GM21717 (cell line): Measurements from ENCODE around the gene FGFBP1.
"Not testable (repeated sequence)": the region's sequence is repeated elsewhere in the genome, so short reads cannot be mapped to it uniquely, and the experiment has no call there.

Experiments used
- ATAC-seq: cut with Tn5 transposase; IDR thresholded peaks from one replicate; pipeline ENCODE4 v1.9.1; 2021; ENCODE audit warnings: mild to moderate bottlenecking, moderate library complexity; ENCODE audit not compliant: unreplicated experiment

The FGFBP1 gene

GRCh38 chr4:15947684-15948083 lies 9.1 kb upstream of the FGFBP1 start:
- no peak for ATAC-seq

DNA sequence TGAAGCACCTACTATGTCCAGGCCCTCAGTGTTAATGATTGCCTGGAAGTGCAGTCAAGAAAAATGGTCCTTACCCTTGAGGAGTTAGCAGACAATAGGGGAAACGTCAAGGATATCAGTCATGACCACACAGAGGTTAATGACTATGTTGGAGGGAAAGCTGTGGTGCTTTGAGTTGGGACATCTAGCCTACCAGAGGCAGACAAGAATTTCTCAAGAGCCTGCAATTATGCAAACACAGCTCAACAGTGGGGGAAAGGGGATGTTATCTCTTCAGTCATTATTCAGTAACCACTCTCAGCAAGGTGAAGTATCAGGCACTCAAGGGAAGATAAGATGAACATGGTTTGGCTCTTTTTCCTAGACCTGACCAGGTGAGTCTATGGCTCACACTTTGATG lies 7.0 kb upstream of the FGFBP1 start:
- ATAC-seq: no peak

- no peak for ATAC-seq
These were observed 6.4 kb upstream of the FGFBP1 start for GRCh38 chr4:15944895-15945294.

- ATAC-seq: no peak
These were observed 3.7 kb upstream of the FGFBP1 start for GRCh38 chr4:15942283-15942682.

DNA sequence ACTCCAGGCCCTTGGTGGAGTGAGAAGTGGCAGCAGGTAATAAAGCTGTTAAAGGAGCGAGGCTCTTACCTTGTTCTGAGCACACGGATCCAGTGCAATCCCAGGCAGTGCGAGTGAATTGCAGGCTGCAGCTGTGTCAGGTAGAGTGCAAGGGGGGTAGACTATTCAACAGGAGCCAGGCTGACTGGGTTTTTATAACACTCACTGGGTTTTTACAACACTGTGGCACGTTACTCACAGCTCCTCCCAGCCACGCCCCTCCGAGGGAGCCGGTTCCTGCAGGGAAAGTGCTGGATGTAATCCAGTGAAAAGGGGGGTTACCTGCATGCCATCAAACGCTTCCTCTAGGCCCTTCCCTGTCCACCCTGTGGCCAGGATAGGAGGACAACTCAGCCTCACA lies 358 bp downstream of the FGFBP1 start:
- ATAC-seq: no peak

DNA sequence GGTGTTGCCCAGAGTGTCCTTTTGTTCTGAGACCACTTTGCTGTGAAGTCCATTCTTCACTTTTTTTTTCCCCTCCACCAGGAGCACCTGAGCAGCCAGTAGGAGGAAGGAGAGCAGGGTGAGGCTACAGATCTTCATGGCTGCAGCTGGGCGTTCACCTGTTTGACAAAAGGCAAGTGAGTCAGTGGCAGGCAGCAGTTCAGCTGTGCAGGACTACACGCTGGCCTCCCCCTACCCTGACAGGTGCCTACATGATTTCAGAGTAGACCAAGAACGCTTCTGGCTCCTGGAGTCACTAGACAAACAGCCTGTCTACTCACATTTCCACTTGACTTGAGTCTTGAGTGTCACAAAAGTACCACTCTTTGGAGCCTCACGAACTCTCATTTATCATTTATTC lies 2.0 kb downstream of the FGFBP1 start:
- ATAC-seq: no peak

DNA sequence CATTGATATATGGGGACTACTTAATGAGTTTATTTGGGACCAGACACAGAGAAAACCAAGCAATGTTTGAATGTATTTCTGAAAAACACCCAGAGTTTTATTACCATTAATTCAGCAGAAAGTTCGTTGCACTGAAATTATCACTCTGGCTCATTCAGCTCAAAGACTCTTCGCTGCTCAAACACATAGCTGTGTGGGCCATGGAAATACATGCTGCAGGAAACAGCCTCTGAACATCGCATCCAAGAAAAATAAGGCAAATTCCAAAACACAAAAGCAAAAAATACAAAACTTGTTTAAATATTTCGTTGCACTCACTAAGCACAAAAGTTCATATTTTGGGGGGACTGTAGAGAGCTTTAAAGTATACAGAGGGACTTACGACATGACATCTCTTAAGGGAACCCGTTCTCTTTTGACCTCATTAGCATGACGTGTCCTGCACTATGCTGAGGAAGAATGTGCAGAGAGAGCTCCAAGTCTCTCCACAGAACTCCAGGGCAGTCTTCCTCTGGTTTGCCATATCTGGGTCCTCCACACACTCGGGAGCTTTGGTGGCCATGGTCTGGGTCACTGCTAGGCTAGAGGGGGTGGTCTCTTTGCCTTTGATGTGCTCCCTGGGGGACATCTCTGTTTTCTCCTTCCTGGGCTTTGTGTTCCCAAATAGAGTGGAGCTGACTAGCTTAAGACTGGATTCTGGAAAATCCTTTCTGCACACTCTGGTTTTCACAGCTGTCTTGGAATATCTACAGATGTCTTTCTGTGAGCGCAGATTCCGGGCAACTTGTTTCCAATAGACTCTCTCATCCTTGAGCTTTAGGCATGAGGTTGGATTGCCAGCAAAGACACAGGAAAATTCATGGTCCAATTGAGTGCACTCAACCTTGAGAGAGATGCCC lies 2.8 kb downstream of the FGFBP1 start:
- no peak for ATAC-seq

DNA sequence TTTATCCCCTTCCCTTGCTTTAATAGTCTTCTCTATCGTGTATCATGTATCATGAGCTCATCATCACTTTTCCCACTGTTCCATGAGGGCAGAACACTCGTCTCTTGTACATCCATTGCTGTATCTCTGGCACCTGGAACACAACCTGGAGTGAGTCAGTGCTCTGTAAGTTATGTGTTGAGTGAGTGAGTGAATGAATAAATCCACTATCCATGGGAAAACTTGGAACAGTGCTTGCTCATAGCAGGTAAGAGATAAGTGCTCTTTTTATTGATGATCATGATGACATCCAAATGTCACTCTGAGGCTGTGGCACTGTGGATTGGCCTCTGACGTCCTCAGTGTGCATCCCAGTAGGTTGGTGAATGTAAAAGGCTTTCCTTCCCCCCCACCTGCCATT lies 4.3 kb downstream of the FGFBP1 start:
- no peak for ATAC-seq

GRCh38 chr4:15931451-15932210 lies 6.9 kb downstream of the FGFBP1 start:
- no peak for ATAC-seq

DNA sequence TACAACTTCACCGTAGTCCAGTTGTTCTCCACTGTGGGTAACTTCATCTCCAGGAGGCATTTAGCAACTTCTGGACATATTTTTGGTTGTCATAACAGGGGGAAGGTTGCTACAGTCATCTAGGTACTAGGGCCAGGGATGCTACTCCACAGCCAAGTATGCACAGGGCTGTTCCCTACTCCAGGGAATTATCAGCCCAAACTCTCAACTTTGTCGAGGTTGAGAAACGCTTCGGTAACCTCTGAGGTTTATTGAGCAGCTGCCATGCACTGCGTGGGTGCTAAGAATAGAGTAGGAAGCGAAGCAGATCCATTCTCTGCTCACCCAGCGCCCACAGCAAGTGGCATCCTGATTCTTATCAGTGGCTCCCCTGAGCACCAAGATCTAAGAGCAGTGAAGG lies 8.2 kb downstream of the FGFBP1 start:
- no peak for ATAC-seq

GRCh38 chr4:15929540-15929939 lies 9.0 kb downstream of the FGFBP1 start:
- ATAC-seq: no peak

DNA sequence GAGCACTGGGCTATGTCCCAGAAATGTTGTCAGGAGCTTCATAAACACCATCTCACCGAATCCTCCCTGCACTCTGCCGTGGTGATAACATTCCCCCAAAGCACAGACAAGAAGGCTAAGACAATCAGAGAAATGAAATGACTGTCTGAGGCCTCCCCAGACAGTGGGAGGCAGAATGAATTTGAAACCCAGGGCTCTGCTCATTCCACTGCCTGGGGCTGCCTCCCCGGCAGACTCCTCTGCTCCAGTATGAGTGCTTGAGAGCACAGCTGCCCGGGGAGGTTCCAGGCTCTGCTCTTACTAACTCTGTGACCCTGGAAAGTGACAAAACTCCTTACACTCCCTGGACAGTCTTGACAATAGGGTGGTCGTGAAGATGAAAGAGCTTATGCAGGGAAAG lies 9.7 kb downstream of the FGFBP1 start:
- ATAC-seq: no peak

GRCh38 chr4:15926486-15926885 lies 12.1 kb downstream of the FGFBP1 start:
- ATAC-seq: no peak

GRCh38 chr4:15925830-15926229 lies 12.7 kb downstream of the FGFBP1 start:
- ATAC-seq: no peak

DNA sequence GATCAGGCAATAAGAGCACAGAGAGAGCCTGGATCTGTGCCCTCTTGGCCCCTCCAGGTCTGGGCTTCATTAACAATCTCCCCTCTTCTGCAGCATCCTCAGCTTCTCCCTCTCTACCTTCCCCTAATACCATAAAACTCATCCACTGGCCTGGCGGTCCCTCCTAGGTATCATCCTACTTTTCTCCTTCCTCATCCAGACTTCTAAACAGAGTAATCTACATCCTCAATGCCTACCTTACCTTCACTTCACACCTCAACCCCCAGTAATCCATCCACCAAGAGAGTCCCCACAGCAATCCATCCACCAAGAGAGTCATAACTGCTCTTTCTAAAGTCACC lies 17.0 kb downstream of the FGFBP1 start:
- ATAC-seq: no peak

GRCh38 chr4:15920723-15921591 lies 17.6 kb downstream of the FGFBP1 start:
- ATAC-seq: no peak

- ATAC-seq: no peak
These were observed 19.9 kb downstream of the FGFBP1 start for GRCh38 chr4:15918484-15919129.

DNA sequence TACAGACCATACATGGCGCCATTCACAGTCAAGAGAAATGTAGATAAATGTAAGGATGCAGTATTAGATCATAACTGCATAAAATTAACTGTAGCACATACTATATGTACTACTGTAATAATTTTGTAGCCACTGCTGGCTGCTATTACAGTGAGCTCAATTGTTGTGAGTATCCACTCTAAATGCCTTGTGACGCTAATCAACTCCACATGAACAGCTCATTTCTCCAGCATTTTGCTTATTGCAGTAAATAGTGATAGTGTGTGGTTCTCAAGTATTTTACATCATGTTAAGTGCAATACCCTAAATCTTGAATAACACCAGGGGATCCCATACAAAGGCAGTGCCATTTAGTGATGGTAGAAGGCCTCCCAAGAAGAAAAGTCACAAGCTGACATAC lies 21.2 kb downstream of the FGFBP1 start:
- no peak for ATAC-seq

- not testable (repeated sequence) for ATAC-seq
These were observed 22.2 kb downstream of the FGFBP1 start for GRCh38 chr4:15916358-15916757.

DNA sequence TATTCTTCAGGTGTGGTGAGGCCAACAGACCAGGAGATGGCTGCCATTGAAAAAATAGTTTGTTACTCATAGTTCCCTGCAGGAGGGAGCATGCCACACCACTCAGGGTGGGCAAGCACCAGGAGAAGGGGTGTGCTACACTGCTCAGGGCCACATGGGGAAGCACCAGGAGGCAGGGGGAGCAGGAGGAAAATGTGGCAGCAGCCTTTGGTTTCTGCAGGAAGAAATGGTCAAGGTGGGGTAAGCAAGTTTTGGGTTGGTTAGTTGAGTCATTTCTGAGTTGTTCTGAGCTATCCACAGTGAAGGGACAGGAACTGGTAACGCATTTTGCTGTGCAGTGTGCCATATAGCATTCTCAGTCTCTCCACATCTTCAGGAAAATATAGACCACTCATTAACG lies 23.8 kb downstream of the FGFBP1 start:
- ATAC-seq: no peak

DNA sequence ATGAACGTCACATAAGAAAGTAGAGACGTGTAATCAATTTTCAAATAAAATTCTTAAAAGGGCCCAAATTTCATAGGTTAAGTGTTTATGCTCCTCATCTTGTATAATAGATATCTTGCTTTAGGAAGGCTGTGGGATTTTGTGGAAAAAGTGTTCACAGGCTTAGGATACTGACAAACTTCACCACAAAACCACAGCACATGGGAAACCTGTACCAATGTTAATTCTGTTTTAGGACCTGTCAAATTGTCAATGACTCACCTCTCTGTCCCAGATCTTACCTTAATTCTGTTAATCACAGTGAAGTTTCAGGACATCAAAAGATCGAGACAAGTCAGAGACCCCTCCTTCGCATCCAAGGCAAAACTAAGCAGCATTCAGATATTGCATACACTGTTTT lies 24.2 kb downstream of the FGFBP1 start:
- no peak for ATAC-seq
